VCaP (cell line): ENCODE data around the gene CBFA2T3.

ENCODE experiments used
- H3K27ac ChIP-seq: fragments of 450-650 bp; 2 replicates; pipeline ENCODE4 v1.5.1; 2017
- TF ChIP-seq, protein P1 (sequence below): fragments of 450-650 bp; conservative IDR thresholded peaks from 2 replicates; pipeline ENCODE4 v1.5.1; 2017; ENCODE audit warnings: mild to moderate bottlenecking, moderate library complexity

CBFA2T3 gene

DNA sequence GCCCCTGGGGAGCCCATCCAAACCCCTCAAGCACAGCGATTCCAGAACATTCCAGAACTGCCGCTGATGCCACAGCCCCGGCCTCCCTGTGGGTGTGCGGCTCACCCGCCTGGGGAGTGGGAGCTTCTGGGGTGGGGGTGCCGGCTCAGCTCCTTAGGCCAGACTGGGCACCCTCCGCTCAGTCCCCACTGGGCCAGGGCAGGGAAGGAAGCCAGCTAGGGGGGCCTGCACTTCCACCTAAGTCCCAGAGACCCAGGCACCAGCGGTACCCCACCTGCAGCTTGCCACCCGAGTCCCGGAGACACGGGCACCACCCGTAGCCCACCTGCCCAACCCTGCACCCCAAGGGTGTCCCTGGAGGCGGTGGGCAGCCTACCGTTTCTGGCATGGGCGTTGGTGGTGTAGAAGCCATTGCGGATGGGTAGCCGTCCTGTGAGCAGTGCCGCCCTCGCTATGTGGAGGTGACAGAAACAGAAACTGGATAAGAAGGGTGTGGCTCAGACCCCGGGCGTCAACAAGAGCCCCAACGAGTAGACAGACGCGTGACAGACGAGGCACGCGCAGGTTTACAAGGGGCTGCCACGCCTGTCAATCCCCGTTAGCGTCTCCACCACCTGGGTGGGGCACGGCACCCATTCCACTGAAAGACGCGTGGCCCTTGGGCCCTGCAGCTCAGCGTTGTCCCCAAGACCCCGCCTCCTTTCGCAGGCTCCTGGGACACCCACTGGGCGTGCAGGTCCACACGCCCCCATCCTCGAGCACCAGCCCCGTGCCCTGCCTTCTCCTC, 135.3 kb downstream of the CBFA2T3 start:
- H3K27ac ChIP-seq = no peak overlapping the region
- TF ChIP-seq, protein P1, sequence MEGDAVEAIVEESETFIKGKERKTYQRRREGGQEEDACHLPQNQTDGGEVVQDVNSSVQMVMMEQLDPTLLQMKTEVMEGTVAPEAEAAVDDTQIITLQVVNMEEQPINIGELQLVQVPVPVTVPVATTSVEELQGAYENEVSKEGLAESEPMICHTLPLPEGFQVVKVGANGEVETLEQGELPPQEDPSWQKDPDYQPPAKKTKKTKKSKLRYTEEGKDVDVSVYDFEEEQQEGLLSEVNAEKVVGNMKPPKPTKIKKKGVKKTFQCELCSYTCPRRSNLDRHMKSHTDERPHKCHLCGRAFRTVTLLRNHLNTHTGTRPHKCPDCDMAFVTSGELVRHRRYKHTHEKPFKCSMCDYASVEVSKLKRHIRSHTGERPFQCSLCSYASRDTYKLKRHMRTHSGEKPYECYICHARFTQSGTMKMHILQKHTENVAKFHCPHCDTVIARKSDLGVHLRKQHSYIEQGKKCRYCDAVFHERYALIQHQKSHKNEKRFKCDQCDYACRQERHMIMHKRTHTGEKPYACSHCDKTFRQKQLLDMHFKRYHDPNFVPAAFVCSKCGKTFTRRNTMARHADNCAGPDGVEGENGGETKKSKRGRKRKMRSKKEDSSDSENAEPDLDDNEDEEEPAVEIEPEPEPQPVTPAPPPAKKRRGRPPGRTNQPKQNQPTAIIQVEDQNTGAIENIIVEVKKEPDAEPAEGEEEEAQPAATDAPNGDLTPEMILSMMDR = no peak

DNA sequence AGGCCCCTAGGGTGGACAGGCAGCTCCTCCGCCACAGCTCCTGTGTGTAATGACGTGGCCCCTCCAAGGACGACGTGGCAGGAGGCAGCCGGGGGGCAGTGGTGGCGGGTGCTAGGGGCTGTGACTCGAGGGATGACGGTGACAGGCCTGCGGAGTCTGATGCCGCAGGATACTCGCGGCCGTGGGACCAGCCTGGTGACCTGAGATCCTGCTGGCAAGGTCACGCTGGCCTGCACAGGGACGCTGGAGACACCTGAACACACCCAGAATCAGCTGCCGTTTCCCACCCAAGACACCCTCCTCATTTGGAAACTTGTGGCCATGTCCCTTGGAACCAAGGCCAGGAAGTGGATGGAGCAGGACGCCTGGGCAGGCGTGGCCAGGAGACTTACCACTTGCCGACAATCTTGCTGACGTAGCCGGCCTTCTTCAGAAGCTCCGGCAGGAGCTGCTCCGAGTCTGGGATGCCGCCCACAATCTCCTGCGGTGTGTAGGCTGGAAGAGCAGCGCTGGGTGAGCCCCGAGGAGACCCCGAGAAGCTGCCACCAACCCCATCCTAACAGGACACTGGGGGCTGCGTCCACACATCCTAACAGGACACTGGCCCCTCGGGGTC, 136.3 kb downstream of the CBFA2T3 start:
- H3K27ac ChIP-seq = no peak overlapping the region
- TF ChIP-seq, protein P1 = no peak

DNA sequence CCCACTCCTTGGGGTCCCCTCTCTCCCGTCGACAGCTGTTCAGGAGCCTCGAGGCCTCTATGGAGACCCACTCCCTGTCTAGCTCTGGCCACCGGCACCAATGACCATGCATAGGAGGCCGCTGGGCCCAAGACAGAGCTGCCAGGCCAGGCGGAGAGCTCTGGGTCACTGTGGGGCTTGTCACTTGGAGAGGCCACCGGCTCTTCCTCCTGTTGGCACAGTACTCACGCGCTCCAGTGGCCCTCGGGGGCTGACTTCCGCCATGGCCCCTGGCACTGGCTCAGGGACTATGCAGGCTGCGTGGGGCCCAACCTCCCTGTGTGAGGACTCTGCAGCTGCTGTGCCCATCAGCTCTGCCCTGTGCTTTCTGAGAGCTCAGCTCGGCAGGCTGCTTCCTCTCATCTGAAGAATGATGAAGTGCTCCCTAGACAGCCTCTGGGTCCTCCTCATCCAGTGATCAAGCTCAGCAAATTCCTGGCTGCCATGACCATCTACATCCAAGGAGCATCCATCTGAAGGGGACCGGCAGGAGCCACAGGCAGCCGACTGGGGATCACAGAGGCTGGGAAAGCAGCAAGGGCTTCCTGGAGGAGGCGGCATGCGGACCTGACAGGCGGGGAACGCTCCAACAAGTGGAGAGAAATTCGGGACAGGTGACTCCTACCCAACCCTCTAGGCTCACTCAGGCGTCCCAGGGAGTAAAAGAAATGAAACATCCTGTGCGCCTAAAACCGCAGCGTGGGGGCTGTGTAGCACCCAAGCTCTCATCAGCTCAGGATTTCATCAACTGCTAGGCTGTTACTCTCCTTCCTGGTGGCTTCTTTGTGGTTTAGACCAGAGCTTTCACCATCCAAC, 137.0 kb downstream of the CBFA2T3 start:
- TF ChIP-seq, protein P1 = no peak
- no peak overlapping the region for H3K27ac ChIP-seq

DNA sequence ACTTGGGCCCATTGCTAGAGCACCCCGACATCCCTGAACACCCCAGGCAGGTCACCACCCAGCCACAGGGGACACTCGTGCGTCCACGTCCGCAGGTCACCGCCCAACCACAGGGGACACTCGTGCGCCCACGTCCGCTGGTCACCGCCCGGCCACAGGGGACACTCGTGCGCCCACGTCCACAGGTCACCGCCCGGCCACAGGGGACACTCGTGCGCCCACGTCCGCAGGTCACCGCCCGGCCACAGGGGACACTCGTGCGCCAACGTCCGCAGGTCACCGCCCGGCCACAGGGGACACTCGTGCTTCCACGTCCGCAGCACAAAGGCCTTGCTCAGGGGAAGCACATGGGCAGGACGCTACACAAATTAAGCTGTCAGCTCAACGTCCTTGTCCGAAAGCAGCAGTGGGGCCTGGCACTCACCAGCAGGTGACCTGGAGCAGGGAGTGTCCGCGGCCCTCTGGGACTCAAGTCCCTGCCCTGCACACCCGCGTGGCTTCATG, 137.9 kb downstream of the CBFA2T3 start:
- no peak overlapping the region for H3K27ac ChIP-seq
- TF ChIP-seq, protein P1 = no peak

DNA sequence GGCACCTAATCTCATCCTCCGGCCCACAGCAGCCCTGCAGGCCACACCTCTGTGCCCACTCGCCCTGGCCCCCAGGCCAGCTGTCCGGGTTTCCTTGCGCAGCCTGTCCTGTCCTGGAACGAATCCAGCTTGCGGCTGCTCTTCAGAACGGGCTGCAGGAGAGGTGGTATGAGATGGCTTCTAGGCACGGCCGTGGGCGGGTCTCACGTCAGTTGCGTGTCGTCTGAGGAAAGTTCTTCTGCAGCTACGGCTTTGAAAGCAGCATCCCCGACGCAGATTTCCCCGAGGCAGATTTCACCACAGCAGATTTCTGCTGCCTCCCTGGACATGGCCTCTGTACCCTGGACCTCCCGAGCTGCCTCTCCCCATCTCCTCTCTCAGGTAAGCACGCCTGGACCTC, 138.4 kb downstream of the CBFA2T3 start:
- no peak overlapping the region for H3K27ac ChIP-seq
- TF ChIP-seq, protein P1 = no peak

DNA sequence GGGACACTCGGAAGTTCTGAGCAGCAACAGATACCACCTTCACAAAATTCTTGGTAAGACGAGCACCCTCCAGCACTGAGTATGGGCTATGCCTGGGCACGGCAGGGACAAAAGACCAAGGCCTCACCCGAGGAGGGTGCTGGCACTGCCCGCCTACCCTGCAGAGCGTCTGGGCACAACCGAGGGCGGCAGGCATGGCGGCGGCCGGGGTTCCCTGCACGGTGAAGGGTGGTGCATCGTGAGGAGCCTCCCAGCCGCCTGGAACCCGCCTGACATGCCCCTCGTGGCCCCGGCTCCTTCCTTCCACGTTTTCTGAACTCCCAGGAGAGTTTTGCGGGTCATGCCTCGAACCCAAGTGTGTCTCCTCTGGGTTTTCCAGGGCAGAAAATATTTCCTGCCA, 139.2 kb downstream of the CBFA2T3 start:
- no peak overlapping the region for H3K27ac ChIP-seq
- TF ChIP-seq, protein P1 = no peak

DNA sequence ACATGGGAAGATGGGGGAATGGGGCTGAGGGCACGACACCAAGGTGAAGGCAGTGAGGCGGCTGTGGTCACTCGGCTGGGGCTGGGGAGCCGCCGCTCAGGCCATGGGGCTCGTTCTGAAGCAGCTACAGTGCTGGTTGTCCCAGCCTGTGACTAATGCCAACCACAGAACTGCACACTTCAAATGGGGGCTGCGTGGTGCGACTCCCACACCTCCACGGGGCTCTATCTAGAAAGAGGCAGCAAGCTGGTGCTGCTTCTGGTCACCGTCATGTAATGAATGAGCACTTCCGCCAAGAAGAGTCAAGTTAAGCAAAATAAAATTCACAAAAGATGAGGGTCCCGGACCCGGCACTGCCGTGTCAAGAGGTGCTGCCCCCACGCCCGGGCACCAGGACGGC, 140.2 kb downstream of the CBFA2T3 start:
- TF ChIP-seq, protein P1 = no peak
- H3K27ac ChIP-seq = no peak overlapping the region
